Stimulated activated CD8-positive, alpha-beta memory T cell treated with anti-CD3 and anti-CD28 coated beads, Interleukin-7, amount 100 ng/mL, for 4 hours (primary cell): ENCODE data around the gene GOLGA8B.
"Not testable (repeated sequence)": the region's sequence is repeated elsewhere in the genome, so short reads cannot be mapped to it uniquely, and the experiment has no call there.

Experiments
- DNase-seq, 2 donors: peaks; one replicate each; pipeline ENCODE4 v3.0.0-alpha.2; 2020; ENCODE audit warnings: low read depth in 2 of 2

The GOLGA8B gene

GRCh38 chr15:34583399-34584329 is at the start of gene GOLGA8B:
TSS of gene GOLGA8B (minus strand) at chr15:34583651. CDS start at chr15:34535912, 47,739 bp downstream.
- peak; percentile 68 to 75 for DNase-seq

- DNase-seq: not testable (repeated sequence)
Observed at GRCh38 chr15:34633165-34633564, 49.7 kb upstream of the GOLGA8B start.

- DNase-seq: no peak
Observed at GRCh38 chr15:34628577-34629152, 45.2 kb upstream of the GOLGA8B start.

GRCh38 chr15:34625007-34625406 is 41.6 kb upstream of the GOLGA8B start:
- DNase-seq: no peak

- no peak for DNase-seq
Observed at GRCh38 chr15:34621675-34622074, 38.2 kb upstream of the GOLGA8B start.

- DNase-seq: no peak
Observed at GRCh38 chr15:34620814-34621213, 37.4 kb upstream of the GOLGA8B start.

GRCh38 chr15:34620142-34620541 is 36.7 kb upstream of the GOLGA8B start:
- no peak for DNase-seq

- DNase-seq: no peak
Observed at GRCh38 chr15:34619151-34619550, 35.7 kb upstream of the GOLGA8B start.

GRCh38 chr15:34618073-34618472 is 34.6 kb upstream of the GOLGA8B start:
- no peak for DNase-seq

- DNase-seq: no peak
Observed at GRCh38 chr15:34616613-34617012, 33.2 kb upstream of the GOLGA8B start.

GRCh38 chr15:34613997-34614396 is 30.5 kb upstream of the GOLGA8B start:
- no peak for DNase-seq

- no peak for DNase-seq
Observed at GRCh38 chr15:34613301-34613700, 29.9 kb upstream of the GOLGA8B start.

GRCh38 chr15:34610354-34610753 is 26.9 kb upstream of the GOLGA8B start:
- DNase-seq: no peak

- no peak for DNase-seq
Observed at GRCh38 chr15:34609102-34610057, 25.9 kb upstream of the GOLGA8B start.

- no peak for DNase-seq
Observed at GRCh38 chr15:34608517-34608916, 25.1 kb upstream of the GOLGA8B start.

- DNase-seq: no peak
Observed at GRCh38 chr15:34607832-34608231, 24.4 kb upstream of the GOLGA8B start.

GRCh38 chr15:34606545-34606944 is 23.1 kb upstream of the GOLGA8B start:
- no peak for DNase-seq

- DNase-seq: no peak
Observed at GRCh38 chr15:34606131-34606530, 22.7 kb upstream of the GOLGA8B start.

GRCh38 chr15:34603095-34603494 is 19.6 kb upstream of the GOLGA8B start:
- DNase-seq: no peak

- no peak for DNase-seq
Observed at GRCh38 chr15:34600923-34601322, 17.5 kb upstream of the GOLGA8B start.

- DNase-seq: no peak
Observed at GRCh38 chr15:34598799-34599585, 15.5 kb upstream of the GOLGA8B start.
